Breast epithelium (tissue), 4 donors: ENCODE measurements around the gene PARP1. TPM values are rescaled to one million over a fixed set of nuclear protein-coding genes. Genes with fewer than 3 reads are reported as not detected.

Source experiments
- DNase-seq, 2 donors: peaks; one replicate each; pipeline ENCODE4 v3.0.0-alpha.2; 2019; ENCODE audit warnings: low spot score in 2 of 2
- H3K27ac ChIP-seq, 2 donors: fragments of 200-600 bp; sonication (generic) in 1 of 2; one replicate each; pipeline ENCODE4 v1.5.1; 2016 to 2019; ENCODE audit warnings: mild to moderate bottlenecking in 1 of 2
- H3K27me3 ChIP-seq, 2 donors: fragments of 200-600 bp; sonication (generic) in 1 of 2; one replicate each; pipeline versions ENCODE4 v1.5.1 to v1.6.0; 2017 to 2019; ENCODE audit warnings: control low read depth in 1 of 2, mild to moderate bottlenecking in 1 of 2
- H3K36me3 ChIP-seq: fragments of 200-600 bp; one replicate; pipeline ENCODE4 v1.5.1; 2019
- H3K4me1 ChIP-seq, 2 donors: fragments of 200-600 bp; sonication (generic); one replicate each; pipeline ENCODE4 v1.5.1; 2016 to 2019; ENCODE audit warnings: control low read depth in 1 of 2
- H3K4me3 ChIP-seq, 3 donors: fragments of 200-600 bp; sonication (generic); 1 replicate in 2 of 3; 2 replicates in 1 of 3; pipeline ENCODE4 v1.5.1; 2016 to 2019; ENCODE audit warnings: mild to moderate bottlenecking in 3 of 3, moderate library complexity in 2 of 3
- H3K9me3 ChIP-seq, 2 donors: fragments of 200-600 bp; sonication (generic) in 1 of 2; one replicate each; pipeline ENCODE4 v1.5.1; 2016 to 2019; ENCODE audit warnings: control low read depth in 1 of 2
- CTCF ChIP-seq, 3 donors: fragments of 450-650 bp; IDR thresholded peaks; one replicate each; pipeline ENCODE4 v1.5.1; 2016 to 2017; ENCODE audit warnings: antibody characterized with exemption in 3 of 3, mild to moderate bottlenecking in 3 of 3, moderate library complexity in 3 of 3
- POLR2A ChIP-seq: fragments of 450-650 bp; IDR thresholded peaks from one replicate; pipeline ENCODE4 v1.6.1; 2016; ENCODE audit warnings: antibody characterized with exemption, mild to moderate bottlenecking, moderate library complexity
- POLR2AphosphoS5 ChIP-seq, 3 donors: sonication (generic); formaldehyde crosslinking; IDR thresholded peaks; one replicate each; pipeline ENCODE4 v1.6.1; 2017; ENCODE audit warnings: antibody characterized with exemption in 3 of 3
- intact Hi-C: fragments of 100-400 bp; cut with DNase I; formaldehyde crosslinking; loops from one replicate; pipeline ENCODE4 v1.15.1; 2023; ENCODE audit warnings: low total_unique reads
- total RNA-seq, 3 donors: library from RNA; depleted of rRNA; stranded (reverse); fragments of >200 nt; gene quantifications; one replicate each; pipeline ENCODE4 v1.1.0, GENCODE V29; 2016

PARP1 gene
- total RNA-seq, 3 donors from 2014 or later: 53.0 to 83.9 (median 72.3) TPM

- H3K36me3 ChIP-seq: no peaks in the 10 kb centered on the region
- H3K9me3 ChIP-seq: no peaks in the 10 kb centered on the region
- no peak overlapping the region for H3K4me3 ChIP-seq
- no peaks in the 10 kb centered on the region for H3K4me1 ChIP-seq
- no peak for DNase-seq
- no peak overlapping the region for H3K27ac ChIP-seq
- no peaks in the 10 kb centered on the region for H3K27me3 ChIP-seq
- intact Hi-C loops: no loop called here
- no peak for TF ChIP-seq POLR2AphosphoS5 (IDR thresholded peaks at IDR 0.05)
- no peak for TF ChIP-seq POLR2A
- TF ChIP-seq CTCF (IDR thresholded peaks at IDR 0.05): no peak
Observed at GRCh38 chr1:226450688-226451087, 42.8 kb upstream of the PARP1 start.

GRCh38 chr1:226449823-226450222 is 41.9 kb upstream of the PARP1 start:
- intact Hi-C loops: no loop called here
- no peak for DNase-seq
- no peak for TF ChIP-seq CTCF (IDR thresholded peaks at IDR 0.05)
- no peak for TF ChIP-seq POLR2AphosphoS5 (IDR thresholded peaks at IDR 0.05)
- no peak for TF ChIP-seq POLR2A
- no peak overlapping the region for H3K27ac ChIP-seq
- no peaks in the 10 kb centered on the region for H3K27me3 ChIP-seq
- no peaks in the 10 kb centered on the region for H3K4me1 ChIP-seq
- H3K4me3 ChIP-seq: no peak overlapping the region
- no peaks in the 10 kb centered on the region for H3K36me3 ChIP-seq
- H3K9me3 ChIP-seq: no peaks in the 10 kb centered on the region

- Histone ChIP-seq H3K27ac (no peak overlapping the region), H3K27me3 (no peaks in the 10 kb centered on the region), H3K4me1 (no peaks in the 10 kb centered on the region), H3K4me3 (no peak overlapping the region), H3K9me3 (no peaks in the 10 kb centered on the region), H3K36me3 (no peaks in the 10 kb centered on the region)
- no peak for DNase-seq
- intact Hi-C loops: no loop called here
- TF ChIP-seq POLR2AphosphoS5 (IDR thresholded peaks at IDR 0.05) (no peak), CTCF (IDR thresholded peaks at IDR 0.05) (no peak), POLR2A (no peak)
Observed at GRCh38 chr1:226447932-226448665, 40.2 kb upstream of the PARP1 start.

- no peak for DNase-seq
- H3K9me3 ChIP-seq: no peaks in the 10 kb centered on the region
- no peak overlapping the region for H3K4me3 ChIP-seq
- no peak overlapping the region for H3K27ac ChIP-seq
- intact Hi-C loops: no loop called here
- TF ChIP-seq POLR2A (no peak), POLR2AphosphoS5 (IDR thresholded peaks at IDR 0.05) (no peak), CTCF (IDR thresholded peaks at IDR 0.05) (no peak)
- no peaks in the 10 kb centered on the region for H3K36me3 ChIP-seq
- H3K4me1 ChIP-seq: no peaks in the 10 kb centered on the region
- H3K27me3 ChIP-seq: no peaks in the 10 kb centered on the region
Observed at GRCh38 chr1:226446094-226446493, 38.2 kb upstream of the PARP1 start.

GRCh38 chr1:226444901-226445300 is 37.0 kb upstream of the PARP1 start:
- TF ChIP-seq POLR2AphosphoS5 (IDR thresholded peaks at IDR 0.05) (no peak), POLR2A (no peak), CTCF (IDR thresholded peaks at IDR 0.05) (no peak)
- no peak for DNase-seq
- Histone ChIP-seq H3K27ac (no peak overlapping the region), H3K4me3 (no peak overlapping the region), H3K36me3 (no peaks in the 10 kb centered on the region), H3K9me3 (no peaks in the 10 kb centered on the region), H3K4me1 (no peaks in the 10 kb centered on the region), H3K27me3 (no peaks in the 10 kb centered on the region)
- intact Hi-C loops: no loop called here
